Activated T-cell treated with anti-CD3 and anti-CD28 coated beads for 24 hours (primary cell): Measurements from ENCODE around the gene FNDC1.

Experiments
- DNase-seq: peaks from one replicate; pipeline ENCODE4 v3.0.0-alpha.2; 2020; ENCODE audit warnings: low read depth

FNDC1 gene

DNA sequence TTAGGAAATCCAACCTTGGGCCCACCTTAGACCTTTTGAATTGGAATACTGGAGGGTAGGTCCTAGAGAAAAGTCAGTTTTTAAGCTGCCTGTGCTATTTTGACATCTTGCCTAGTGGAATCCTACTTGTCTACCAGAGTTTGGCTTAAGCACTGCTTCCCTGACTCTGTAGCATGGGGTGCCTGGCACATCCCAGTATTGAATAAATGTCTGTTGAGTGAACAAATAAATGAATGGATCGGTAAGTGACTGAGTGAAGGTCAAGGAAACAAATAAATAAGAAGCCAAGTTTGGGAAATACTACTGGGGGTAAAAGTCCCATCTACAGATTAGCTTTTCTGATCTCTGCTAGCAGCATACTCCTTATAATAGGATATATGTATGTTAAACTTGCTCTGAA is 140.5 kb downstream of the FNDC1 start:
- DNase-seq: no peak

DNA sequence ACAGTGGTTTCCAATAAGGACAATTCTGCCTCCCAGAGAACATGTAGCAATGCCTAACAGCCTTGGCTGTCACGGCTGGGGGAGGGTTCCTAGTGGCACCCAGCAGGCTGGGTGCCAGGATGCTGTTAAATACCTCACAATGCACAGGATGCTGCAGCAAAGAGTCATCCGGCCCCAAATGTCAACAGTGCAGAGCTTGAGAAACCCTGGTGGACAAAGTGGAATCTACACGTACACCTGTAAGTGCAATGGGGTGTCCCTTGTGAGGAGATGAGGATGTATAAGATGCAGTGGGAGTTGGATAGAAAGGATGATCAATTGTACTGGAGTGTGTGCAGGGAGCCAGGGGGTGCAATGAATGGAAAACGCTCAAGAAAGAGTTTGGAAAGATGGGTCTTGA is 142.4 kb downstream of the FNDC1 start:
- no peak for DNase-seq

DNA sequence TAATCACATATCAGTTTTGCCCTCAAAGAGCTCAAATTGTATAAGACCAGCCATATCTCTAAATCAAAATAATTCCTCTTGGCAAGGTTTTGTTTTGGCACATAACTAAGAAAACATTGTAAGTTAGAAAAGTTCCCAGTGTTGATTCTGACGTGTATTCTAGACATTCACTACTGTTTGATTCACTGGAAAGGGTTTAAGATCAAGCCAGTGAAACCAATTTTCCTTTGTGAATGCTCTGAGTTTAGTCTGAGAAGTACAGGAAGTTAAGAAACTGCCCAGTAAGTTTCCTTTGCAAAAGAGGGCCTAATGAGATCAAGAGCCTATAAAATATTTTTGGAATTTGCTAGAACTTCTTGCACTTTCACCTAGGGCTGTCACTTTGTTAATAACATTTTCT is 143.0 kb downstream of the FNDC1 start:
- DNase-seq: no peak

DNA sequence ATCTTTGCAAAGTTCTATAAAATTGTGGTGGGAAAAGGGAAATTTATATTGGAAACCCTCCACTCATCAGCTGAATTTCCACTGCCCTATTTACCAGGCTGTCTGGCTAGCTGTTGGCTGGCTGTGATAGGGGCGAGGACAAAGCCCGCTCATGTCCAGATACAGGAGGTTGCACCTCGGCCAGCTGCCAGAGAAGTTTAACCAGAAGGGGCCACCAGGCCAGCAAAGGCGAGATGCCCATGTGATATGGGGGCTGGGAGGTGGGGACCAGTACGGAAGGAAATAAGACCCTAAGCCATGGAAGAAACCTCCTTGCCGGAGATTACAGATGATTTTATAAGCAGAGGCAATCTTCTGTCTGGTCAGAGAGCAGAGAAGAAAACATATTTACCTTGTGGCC is 143.8 kb downstream of the FNDC1 start:
- DNase-seq: no peak

DNA sequence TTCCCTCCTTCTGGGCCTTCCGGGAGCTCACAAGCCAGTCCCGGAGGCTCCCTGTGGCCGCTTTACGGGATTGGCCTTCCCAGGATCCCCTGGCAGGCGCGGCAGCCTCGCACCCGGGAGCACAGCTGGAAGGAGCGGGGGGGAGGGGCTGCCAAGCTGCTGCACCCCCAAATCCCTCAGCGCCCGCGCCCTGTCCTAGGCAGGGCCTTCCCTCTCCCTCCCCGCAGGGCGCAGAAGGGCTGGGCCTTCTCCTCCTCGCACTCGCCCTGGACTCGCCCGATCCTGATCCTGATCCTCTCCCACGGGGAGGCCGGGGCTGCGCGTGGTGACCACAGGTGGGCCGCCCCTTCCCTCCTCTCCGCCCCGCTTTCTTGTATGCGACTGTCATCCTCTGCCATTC is 146.4 kb downstream of the FNDC1 start:
- no peak for DNase-seq

DNA sequence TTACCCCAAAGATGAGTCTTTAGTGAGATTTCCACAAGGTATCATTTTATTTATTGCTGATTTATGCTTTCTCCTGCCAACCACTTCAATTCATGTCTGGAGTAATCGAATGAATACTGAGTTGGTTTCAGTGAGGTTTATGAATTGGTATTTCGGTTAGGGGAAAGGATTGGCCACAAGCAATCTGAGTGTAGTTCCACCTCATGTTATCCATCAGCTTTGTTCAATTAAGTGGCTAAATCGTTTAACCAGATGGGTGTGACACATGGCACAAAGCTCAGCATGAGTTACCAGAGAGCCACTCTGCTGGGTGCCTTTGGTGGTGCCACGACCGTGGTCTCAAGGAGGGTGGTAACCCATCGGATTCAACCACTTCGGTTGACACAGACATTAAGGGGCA is 148.2 kb downstream of the FNDC1 start:
- no peak for DNase-seq

DNA sequence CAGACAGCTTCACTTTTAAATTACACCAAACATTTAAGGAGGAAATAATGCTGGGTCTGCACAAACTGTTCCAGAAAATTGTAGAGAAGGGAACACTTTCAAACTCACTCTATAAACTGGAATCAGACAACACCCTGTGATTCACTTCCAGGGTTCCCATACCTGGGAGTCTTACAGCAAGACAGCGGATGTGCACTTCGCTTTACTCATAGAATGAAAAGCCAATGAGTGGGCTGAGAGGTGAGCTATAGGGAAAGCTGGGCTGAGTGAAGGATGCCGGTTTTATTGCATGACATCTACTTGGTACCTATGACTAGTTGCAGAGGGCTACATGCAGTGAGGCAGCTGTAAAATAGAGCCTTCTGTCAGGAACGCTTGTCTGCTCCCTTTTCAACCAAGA is 152.1 kb downstream of the FNDC1 start:
- DNase-seq: no peak
